HepG2 (cell line): ENCODE data around the gene CATSPERB. TPM values are rescaled to one million over a fixed set of nuclear protein-coding genes. Genes with fewer than 3 reads are reported as not detected.

Source experiments
- ATAC-seq: fragments of 200-7000 bp; cut with Tn5 transposase; 3 replicates; pipeline ENCODE4 v1.9.1; 2020; ENCODE audit warnings: mild to moderate bottlenecking, moderate library complexity
- BruUV-seq: library from RNA; stranded (reverse); fragments of 400-500 nt; replicated peaks from 2 replicates; lab custom pipeline; 2021; lab: Mats Ljungman, UMichigan
- CTCF ChIA-PET: fragments of 300-600 bp; formaldehyde crosslinking; extraction: SDS; loops from one replicate; lab custom pipeline; 2021; ENCODE audit warnings: low total read pairs, inconsistent platforms, low intra/inter-chr PET ratio; lab: Yijun Ruan, JAX
- POLR2A ChIA-PET: fragments of 350-600 bp; sonication (Branson Sonifier 250); formaldehyde crosslinking; loops from one replicate; lab custom pipeline; 2020; ENCODE audit warnings: antibody characterized with exemption, inconsistent platforms; lab: Yijun Ruan, JAX
- DNase-seq: peaks from one replicate; pipeline ENCODE4 v3.0.0-alpha.2; 2015; ENCODE audit warnings: low spot score
- FAIRE-seq: peaks from 3 replicates; lab custom pipeline; 2011; peaks lifted over from hg19 to GRCh38; lab: Jason Lieb, UNC
- H2AFZ ChIP-seq: one replicate; pipeline ENCODE4 v1.6.1; 2011; ENCODE audit warnings: low read length, inconsistent platforms
- H3K27ac ChIP-seq: fragments of 300-600 bp; 3 replicates; pipeline ENCODE4 v1.8.0; 2011; ENCODE audit warnings: mixed run types, mild to moderate bottlenecking, mixed read lengths, low read length, inconsistent platforms; ENCODE audit not compliant: insufficient read depth; ENCODE audit errors: extremely low read length
- H3K27me3 ChIP-seq, 2 experiments: fragments of 200-600 bp in 1 of 2; 2 replicates in 1 of 2; 3 replicates in 1 of 2; pipeline versions ENCODE4 v1.6.0 to v1.8.0; 2011; ENCODE audit warnings: low read length in 2 of 2, mild to moderate bottlenecking in 2 of 2, moderate library complexity in 2 of 2, inconsistent platforms in 1 of 2; ENCODE audit not compliant: insufficient read depth in 2 of 2, control insufficient read depth in 1 of 2
- H3K36me3 ChIP-seq, 2 experiments: fragments of 200-600 bp in 1 of 2; replicated peaks in 1 of 2; 2 replicates in 1 of 2; 3 replicates in 1 of 2; pipeline versions ENCODE4 v1.5.1 to v1.8.0; 2011; ENCODE audit warnings: low read length in 2 of 2, inconsistent platforms in 1 of 2; ENCODE audit not compliant: insufficient read depth in 2 of 2, control insufficient read depth in 1 of 2
- H3K4me1 ChIP-seq: 2 replicates; pipeline ENCODE4 v1.5.1; 2012; ENCODE audit warnings: low read length, inconsistent platforms; ENCODE audit not compliant: insufficient read depth
- H3K4me2 ChIP-seq: 2 replicates; pipeline ENCODE4 v1.6.0; 2011; ENCODE audit warnings: low read depth, low read length, inconsistent platforms
- H3K4me3 ChIP-seq, 3 experiments: fragments of 200-600 bp in 1 of 3; sonication (generic), shearing (Covaris generic) in 1 of 3; replicated peaks in 1 of 3; 2 replicates each; pipeline ENCODE4 v1.5.1; 2011 to 2016; ENCODE audit warnings: low read length in 3 of 3, inconsistent platforms in 2 of 3, low read depth in 2 of 3, mild to moderate bottlenecking in 2 of 3, control low read depth in 1 of 3, mixed read lengths in 1 of 3; ENCODE audit not compliant: insufficient read depth in 1 of 3
- H3K79me2 ChIP-seq: one replicate; pipeline ENCODE4 v1.6.1; 2011; ENCODE audit warnings: low read length, inconsistent platforms; ENCODE audit not compliant: insufficient read depth
- H3K9ac ChIP-seq: 2 replicates; pipeline ENCODE4 v1.6.0; 2011; ENCODE audit warnings: mild to moderate bottlenecking, low read depth, low read length, inconsistent platforms; ENCODE audit not compliant: insufficient read depth
- H3K9me3 ChIP-seq: 2 replicates; pipeline ENCODE4 v1.5.1; 2012; ENCODE audit warnings: mild to moderate bottlenecking, low read length
- H4K20me1 ChIP-seq: 2 replicates; pipeline ENCODE4 v1.6.0; 2011; ENCODE audit warnings: inconsistent platforms, mild to moderate bottlenecking, low read length, moderate library complexity; ENCODE audit not compliant: insufficient read depth
- CC2D1A ChIP-seq: sonication (generic); formaldehyde crosslinking; IDR thresholded peaks from 2 replicates; pipeline ENCODE4 v1.8.1; 2023; ENCODE audit warnings: mild to moderate bottlenecking, missing genetic modification reagents
- HNRNPLL ChIP-seq: fragments of 200-400 bp; formaldehyde crosslinking; IDR thresholded peaks from 2 replicates; pipeline ENCODE4 v1.6.1; 2017; ENCODE audit warnings: mild to moderate bottlenecking, low read depth, low read length; ENCODE audit not compliant: poor library complexity, severe bottlenecking
- KLF16 ChIP-seq, 2 experiments: sonication (generic) in 1 of 2; formaldehyde crosslinking in 1 of 2; IDR thresholded peaks; 2 replicates each; pipeline versions ENCODE4 v1.6.1 to v1.8.0; 2016 to 2023; ENCODE audit warnings: missing genetic modification reagents in 2 of 2, missing compliant biosample characterization in 1 of 2
- NAIF1 ChIP-seq: sonication (generic); formaldehyde crosslinking; IDR thresholded peaks from 2 replicates; pipeline ENCODE4 v1.5.0; 2020; ENCODE audit warnings: mild to moderate bottlenecking, missing genetic modification reagents, borderline replicate concordance
- NR2C2 ChIP-seq: sonication (generic); formaldehyde crosslinking; IDR thresholded peaks from 2 replicates; pipeline ENCODE4 v1.4.0; 2020; ENCODE audit warnings: missing genetic modification reagents, mild to moderate bottlenecking, moderate library complexity, borderline replicate concordance
- PITX1 ChIP-seq: sonication (generic); formaldehyde crosslinking; IDR thresholded peaks from 2 replicates; pipeline ENCODE4 v1.5.1; 2020; ENCODE audit warnings: mild to moderate bottlenecking, missing genetic modification reagents
- RBM22 ChIP-seq: fragments of 200-400 bp; formaldehyde crosslinking; optimal IDR thresholded peaks from 2 replicates; pipeline ENCODE3; 2017; ENCODE audit warnings: mild to moderate bottlenecking, low read length, moderate library complexity
- STAG1 ChIP-seq: sonication (generic); formaldehyde crosslinking; IDR thresholded peaks from 2 replicates; pipeline ENCODE4 v1.4.0; 2020; ENCODE audit warnings: missing genetic modification reagents
- TOPORS ChIP-seq: sonication (generic); formaldehyde crosslinking; IDR thresholded peaks from 2 replicates; pipeline ENCODE4 v1.8.0; 2023; ENCODE audit warnings: mild to moderate bottlenecking, missing genetic modification reagents
- ZNF10 ChIP-seq: sonication (generic); formaldehyde crosslinking; IDR thresholded peaks from 2 replicates; pipeline ENCODE4 v1.4.0; 2020; ENCODE audit warnings: mild to moderate bottlenecking, low read depth, missing genetic modification reagents, borderline replicate concordance
- ZNF121 ChIP-seq: sonication (generic); formaldehyde crosslinking; IDR thresholded peaks from 2 replicates; pipeline ENCODE4 v1.5.0; 2020; ENCODE audit warnings: mild to moderate bottlenecking, missing genetic modification reagents
- ZNF232 ChIP-seq: sonication (generic); formaldehyde crosslinking; IDR thresholded peaks from 2 replicates; pipeline ENCODE4 v1.4.0; 2020; ENCODE audit warnings: missing genetic modification reagents, borderline replicate concordance
- ZNF275 ChIP-seq: sonication (generic); formaldehyde crosslinking; IDR thresholded peaks from 2 replicates; pipeline ENCODE4 v1.8.0; 2022; ENCODE audit warnings: missing genetic modification reagents, mild to moderate bottlenecking, inconsistent platforms, borderline replicate concordance
- ZNF724P ChIP-seq: sonication (generic); formaldehyde crosslinking; IDR thresholded peaks from 2 replicates; pipeline ENCODE4 v1.8.0; 2022; ENCODE audit warnings: missing genetic modification reagents, borderline replicate concordance
- ZNF766 ChIP-seq: sonication (generic); formaldehyde crosslinking; IDR thresholded peaks from 2 replicates; pipeline ENCODE4 v1.5.0; 2020; ENCODE audit warnings: missing genetic modification reagents, borderline replicate concordance
- ZSCAN20 ChIP-seq: sonication (generic); formaldehyde crosslinking; IDR thresholded peaks from 2 replicates; pipeline ENCODE4 v1.4.0; 2020; ENCODE audit warnings: missing genetic modification reagents, mild to moderate bottlenecking, borderline replicate concordance
- WGBS: methylation state at CpG from one replicate; pipeline ENCODE4 v1.1.6; 2017; ENCODE audit warnings: low lambda C conversion rate; 5-methylcytosine and 5-hydroxymethylcytosine counted together
- in situ Hi-C: cut with HindIII; loops from 2 replicates; pipeline ENCODE4 v1.10.0; 2017; ENCODE audit warnings: low pct_unique_long_range_greater_than_20kb; ENCODE audit not compliant: extremely low pct_ligation_motif_present
- intact Hi-C: fragments of 100-400 bp; cut with micrococcal nuclease; formaldehyde crosslinking; loops from one replicate; pipeline ENCODE4 v1.10.0; 2022; ENCODE audit not compliant: unreplicated experiment
- polyA plus RNA-seq, 8 experiments: library from polyadenylated mRNA; depleted of rRNA in 3 of 8; stranded (reverse) in 7 of 8; unstranded in 1 of 8; fragments of >200 nt; fragmentation: Illumina TruSeq in 4 of 8; extraction: Trizol in 4 of 8; gene quantifications; 2 replicates each; pipeline versions ENCODE4 v1.2.1 to v1.2.3, GENCODE V29; 2011 to 2016; ENCODE audit warnings: low read depth in 4 of 8, missing spikeins in 1 of 8, mixed read lengths in 1 of 8; ENCODE audit not compliant: insufficient read depth in 1 of 8
- total RNA-seq, 5 experiments: library from RNA; depleted of rRNA; stranded (reverse); fragments of >200 nt; fragmentation: Illumina TruSeq; extraction: Trizol; gene quantifications; 2 replicates each; pipeline ENCODE4 v1.2.3, GENCODE V29; 2016; ENCODE audit warnings: low read depth in 1 of 5
- TF ChIP-seq, protein P1 (sequence below): sonication (generic); formaldehyde crosslinking; IDR thresholded peaks from 2 replicates; pipeline ENCODE4 v1.5.0; 2020; ENCODE audit warnings: mild to moderate bottlenecking, missing genetic modification reagents, moderate library complexity

Gene CATSPERB
- total and polyA plus RNA-seq, 2 of the 13 experiments (the other 11 are each of a cell fraction or from before 2014, with no cell fraction given): not detected

GRCh38 chr14:91649930-91650329 is 82.0 kb downstream of the CATSPERB start:
- POLR2A ChIA-PET: no interaction called here
- FAIRE-seq (peak; percentile 51), DNase-seq (peak; percentile 13), ATAC-seq (no peak)
- Histone ChIP-seq H3K27me3 (no peaks in the 10 kb centered on the region), H3K4me2 (no peak overlapping the region), H3K4me3 (no peak overlapping the region), H3K4me1 (no peaks in the 10 kb centered on the region), H3K9ac (no peak overlapping the region), H4K20me1 (no peaks in the 10 kb centered on the region), H3K36me3 (no peaks in the 10 kb centered on the region), H3K79me2 (no peaks in the 10 kb centered on the region), H3K27ac (no peak overlapping the region), H2AFZ (no peak overlapping the region), H3K9me3 (no peaks in the 10 kb centered on the region)
- TF ChIP-seq, protein P1, sequence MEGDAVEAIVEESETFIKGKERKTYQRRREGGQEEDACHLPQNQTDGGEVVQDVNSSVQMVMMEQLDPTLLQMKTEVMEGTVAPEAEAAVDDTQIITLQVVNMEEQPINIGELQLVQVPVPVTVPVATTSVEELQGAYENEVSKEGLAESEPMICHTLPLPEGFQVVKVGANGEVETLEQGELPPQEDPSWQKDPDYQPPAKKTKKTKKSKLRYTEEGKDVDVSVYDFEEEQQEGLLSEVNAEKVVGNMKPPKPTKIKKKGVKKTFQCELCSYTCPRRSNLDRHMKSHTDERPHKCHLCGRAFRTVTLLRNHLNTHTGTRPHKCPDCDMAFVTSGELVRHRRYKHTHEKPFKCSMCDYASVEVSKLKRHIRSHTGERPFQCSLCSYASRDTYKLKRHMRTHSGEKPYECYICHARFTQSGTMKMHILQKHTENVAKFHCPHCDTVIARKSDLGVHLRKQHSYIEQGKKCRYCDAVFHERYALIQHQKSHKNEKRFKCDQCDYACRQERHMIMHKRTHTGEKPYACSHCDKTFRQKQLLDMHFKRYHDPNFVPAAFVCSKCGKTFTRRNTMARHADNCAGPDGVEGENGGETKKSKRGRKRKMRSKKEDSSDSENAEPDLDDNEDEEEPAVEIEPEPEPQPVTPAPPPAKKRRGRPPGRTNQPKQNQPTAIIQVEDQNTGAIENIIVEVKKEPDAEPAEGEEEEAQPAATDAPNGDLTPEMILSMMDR: peak; percentile 54
- no peak for TF ChIP-seq ZNF766 (CRISPR knock-in tag)
- TF ChIP-seq STAG1 (CRISPR knock-in tag): peak; percentile 73
- TF ChIP-seq ZNF10: no peak
- intact Hi-C loops: loop anchor here (5.0 kb wide), 2 partner anchors 262 to 347 kb away; no protein-coding TSS in a partner anchor
- in situ Hi-C loops: loop anchor here (25.0 kb wide), 1 partner anchor 262 kb away; no protein-coding TSS in a partner anchor
- no TSS peak for BruUV-seq
- 0% methylated on average over 2 of the region's 2 CpGs for WGBS
- CTCF ChIA-PET: interaction anchor here (1.2 to 1.3 kb wide), 2 partner anchors 262 to 347 kb away, joined by 4 to 7 read pairs; no protein-coding TSS in a partner anchor

DNA sequence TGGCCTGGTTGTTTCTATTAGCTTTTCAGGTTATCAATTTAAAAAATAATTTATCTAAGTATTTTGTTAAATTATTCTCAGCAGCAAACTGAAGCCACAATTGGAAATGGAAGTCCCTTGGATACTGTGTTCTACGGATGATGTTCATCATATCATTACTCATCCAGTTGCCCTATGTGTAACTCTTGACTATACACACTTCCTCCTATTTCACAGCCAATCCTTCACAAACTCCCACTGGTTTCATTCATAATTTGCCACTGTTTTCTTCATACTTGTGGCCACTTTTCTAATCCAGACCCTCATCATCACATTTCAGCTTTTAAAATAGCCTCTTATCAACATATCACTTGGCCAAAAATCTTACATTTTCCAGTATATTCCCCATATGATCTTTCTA is 84.0 kb downstream of the CATSPERB start:
- TF ChIP-seq PITX1 (no peak), ZNF275 (CRISPR knock-in tag) (no peak), TOPORS (no peak), ZNF724P (CRISPR knock-in tag) (no peak), NAIF1 (CRISPR knock-in tag) (no peak), RBM22 (no peak), NR2C2 (CRISPR knock-in tag) (no peak), ZNF121 (no peak), KLF16 (CRISPR knock-in tag; IDR thresholded peaks at IDR 0.05) (no peak), HNRNPLL (no peak), ZSCAN20 (CRISPR knock-in tag) (no peak), ZNF232 (no peak), CC2D1A (CRISPR knock-in tag) (no peak)
- no peaks in the 10 kb centered on the region for H3K27me3 ChIP-seq
- no TSS peak for BruUV-seq
- no peaks in the 10 kb centered on the region for H3K9me3 ChIP-seq
- in situ Hi-C loops (no loop called here), intact Hi-C loops (no loop called here)
- H2AFZ ChIP-seq: no peak overlapping the region
- FAIRE-seq: no peak
- 40% methylated on average over 1 of the region's 1 CpG for WGBS
- CTCF ChIA-PET: no interaction called here
- no peaks in the 10 kb centered on the region for H4K20me1 ChIP-seq
- no peaks in the 10 kb centered on the region for H3K4me1 ChIP-seq
- H3K79me2 ChIP-seq: no peaks in the 10 kb centered on the region
- ATAC-seq: no peak
- DNase-seq: no peak
- no peak overlapping the region for H3K4me3 ChIP-seq
- no peaks in the 10 kb centered on the region for H3K36me3 ChIP-seq
- no peak overlapping the region for H3K27ac ChIP-seq
- POLR2A ChIA-PET: no interaction called here
- no peak overlapping the region for H3K4me2 ChIP-seq
- H3K9ac ChIP-seq: no peak overlapping the region
